Esophagus (tissue), 2 donors: ENCODE data around the gene HIVEP3. TPM values are rescaled to one million over a fixed set of nuclear protein-coding genes. Genes with fewer than 3 reads are reported as not detected.

Experiments
- H3K27ac ChIP-seq, 2 donors: one replicate each; pipeline ENCODE4 v1.5.1; 2013; ENCODE audit warnings: low read depth in 2 of 2, mild to moderate bottlenecking in 2 of 2, inconsistent platforms in 1 of 2, low read length in 1 of 2, moderate library complexity in 1 of 2
- H3K27me3 ChIP-seq, 2 donors: one replicate each; pipeline ENCODE4 v1.6.1; 2013; ENCODE audit warnings: low read length in 2 of 2, control low read depth in 1 of 2, mild to moderate bottlenecking in 1 of 2; ENCODE audit not compliant: insufficient read depth in 2 of 2, control insufficient read depth in 1 of 2
- H3K36me3 ChIP-seq, 2 donors: one replicate each; pipeline ENCODE4 v1.6.1; 2013; ENCODE audit warnings: low read length in 1 of 2; ENCODE audit not compliant: control insufficient read depth in 2 of 2, insufficient read depth in 2 of 2
- H3K4me1 ChIP-seq, 2 donors: one replicate each; pipeline ENCODE4 v1.6.1; 2013; ENCODE audit warnings: low read length in 1 of 2; ENCODE audit not compliant: control insufficient read depth in 2 of 2, insufficient read depth in 2 of 2
- H3K4me3 ChIP-seq, 2 donors: one replicate each; pipeline ENCODE4 v1.5.1; 2013; ENCODE audit warnings: low read length in 2 of 2, mild to moderate bottlenecking in 2 of 2, low read depth in 1 of 2, moderate library complexity in 1 of 2
- H3K9me3 ChIP-seq, 2 donors: one replicate each; pipeline ENCODE4 v1.6.1; 2013; ENCODE audit warnings: mild to moderate bottlenecking in 2 of 2, low read depth in 1 of 2, low read length in 1 of 2, moderate library complexity in 1 of 2; ENCODE audit not compliant: control insufficient read depth in 2 of 2, insufficient read depth in 1 of 2
- WGBS, 2 donors: extraction: QIAGEN DNeasy Blood & Tissue Kit; methylation state at CpG; one replicate each; pipeline ENCODE4 v1.1.7; 2013; 5-methylcytosine and 5-hydroxymethylcytosine counted together
- polyA plus RNA-seq, 2 donors: library from polyadenylated mRNA; stranded (reverse); fragments of 200-250 nt; gene quantifications; one replicate each; pipeline ENCODE4 v1.2.3, GENCODE V29; 2013
- donor health status: healthy with polysubstance abuse.
- donor health status: Bipolar disorder and iron deficiency.

Gene HIVEP3
- polyA plus RNA-seq, 2 donors: 2.7 to 10.0 TPM

GRCh38 chr1:41583658-41584547 is 334.8 kb downstream of the HIVEP3 start:
- Histone ChIP-seq H3K27ac (no peak overlapping the region), H3K4me1 (no peaks in the 10 kb centered on the region), H3K36me3 (peaks cover 0 to 12% of the 10 kb centered on the region in 2 donors), H3K9me3 (no peaks in the 10 kb centered on the region), H3K27me3 (no peaks in the 10 kb centered on the region), H3K4me3 (no peak overlapping the region)
- WGBS, 2 donors: 96% methylated on average over 25 of the region's 25 CpGs

GRCh38 chr1:41582851-41583657 is 335.7 kb downstream of the HIVEP3 start:
- H3K27me3 ChIP-seq: no peaks in the 10 kb centered on the region
- H3K27ac ChIP-seq: no peak overlapping the region
- H3K4me1 ChIP-seq: no peaks in the 10 kb centered on the region
- 90 to 93% methylated on average over 36 of the region's 36 CpGs for WGBS, 2 donors
- H3K9me3 ChIP-seq: no peaks in the 10 kb centered on the region
- H3K4me3 ChIP-seq: no peak overlapping the region
- peaks cover 0 to 12% of the 10 kb centered on the region in 2 donors for H3K36me3 ChIP-seq

- Histone ChIP-seq H3K4me1 (no peaks in the 10 kb centered on the region), H3K27ac (no peak overlapping the region), H3K4me3 (no peak overlapping the region), H3K36me3 (peaks cover 0 to 12% of the 10 kb centered on the region in 2 donors), H3K9me3 (no peaks in the 10 kb centered on the region), H3K27me3 (no peaks in the 10 kb centered on the region)
- 85 to 91% methylated on average over 9 of the region's 9 CpGs for WGBS, 2 donors
These were observed 336.4 kb downstream of the HIVEP3 start for GRCh38 chr1:41582351-41582750.

- Histone ChIP-seq H3K27me3 (no peaks in the 10 kb centered on the region), H3K4me3 (no peak overlapping the region), H3K27ac (no peak overlapping the region), H3K4me1 (no peaks in the 10 kb centered on the region), H3K9me3 (no peaks in the 10 kb centered on the region), H3K36me3 (peaks cover 0 to 12% of the 10 kb centered on the region in 2 donors)
- 92 to 94% methylated on average over 10 of the region's 10 CpGs for WGBS, 2 donors
These were observed 336.8 kb downstream of the HIVEP3 start for GRCh38 chr1:41582004-41582325.

GRCh38 chr1:41581216-41582003 is 337.3 kb downstream of the HIVEP3 start:
- H3K36me3 ChIP-seq: peaks cover 0 to 12% of the 10 kb centered on the region in 2 donors
- WGBS, 2 donors: 93 to 94% methylated on average over 19 of the region's 19 CpGs
- no peaks in the 10 kb centered on the region for H3K9me3 ChIP-seq
- H3K4me3 ChIP-seq: no peak overlapping the region
- no peaks in the 10 kb centered on the region for H3K27me3 ChIP-seq
- no peak overlapping the region for H3K27ac ChIP-seq
- H3K4me1 ChIP-seq: no peaks in the 10 kb centered on the region

- no peak overlapping the region for H3K27ac ChIP-seq
- H3K9me3 ChIP-seq: no peaks in the 10 kb centered on the region
- no peak overlapping the region for H3K4me3 ChIP-seq
- no peaks in the 10 kb centered on the region for H3K4me1 ChIP-seq
- peaks cover 0 to 12% of the 10 kb centered on the region in 2 donors for H3K36me3 ChIP-seq
- H3K27me3 ChIP-seq: no peaks in the 10 kb centered on the region
- 90 to 92% methylated on average over 7 of the region's 7 CpGs for WGBS, 2 donors
These were observed 338.1 kb downstream of the HIVEP3 start for GRCh38 chr1:41580520-41581172.

GRCh38 chr1:41580021-41580420 is 338.7 kb downstream of the HIVEP3 start:
- Histone ChIP-seq H3K36me3 (peaks cover 0 to 12% of the 10 kb centered on the region in 2 donors), H3K27me3 (no peaks in the 10 kb centered on the region), H3K4me1 (no peaks in the 10 kb centered on the region), H3K4me3 (no peak overlapping the region), H3K27ac (no peak overlapping the region), H3K9me3 (no peaks in the 10 kb centered on the region)
- 86 to 94% methylated on average over 6 of the region's 6 CpGs for WGBS, 2 donors

GRCh38 chr1:41578712-41579335 is 339.9 kb downstream of the HIVEP3 start:
- WGBS, 2 donors: 72 to 74% methylated on average over 4 of the region's 4 CpGs
- H3K27me3 ChIP-seq: no peaks in the 10 kb centered on the region
- H3K36me3 ChIP-seq: peaks cover 0 to 9% of the 10 kb centered on the region in 2 donors
- H3K4me1 ChIP-seq: peaks cover 0 to 2% of the 10 kb centered on the region in 2 donors
- H3K9me3 ChIP-seq: no peaks in the 10 kb centered on the region
- no peak overlapping the region for H3K4me3 ChIP-seq
- H3K27ac ChIP-seq: no peak overlapping the region
